OCI-M2 (cell line): ENCODE measurements around the gene MRTFA.
"Not testable (repeated sequence)": the region's sequence is repeated elsewhere in the genome, so short reads cannot be mapped to it uniquely, and the experiment has no call there.

ENCODE experiments used
- DNase-seq: peaks from one replicate; lab custom pipeline; 2025; ENCODE audit not compliant: unreplicated experiment; lab: John Stamatoyannopoulos, UW

The MRTFA gene

DNA sequence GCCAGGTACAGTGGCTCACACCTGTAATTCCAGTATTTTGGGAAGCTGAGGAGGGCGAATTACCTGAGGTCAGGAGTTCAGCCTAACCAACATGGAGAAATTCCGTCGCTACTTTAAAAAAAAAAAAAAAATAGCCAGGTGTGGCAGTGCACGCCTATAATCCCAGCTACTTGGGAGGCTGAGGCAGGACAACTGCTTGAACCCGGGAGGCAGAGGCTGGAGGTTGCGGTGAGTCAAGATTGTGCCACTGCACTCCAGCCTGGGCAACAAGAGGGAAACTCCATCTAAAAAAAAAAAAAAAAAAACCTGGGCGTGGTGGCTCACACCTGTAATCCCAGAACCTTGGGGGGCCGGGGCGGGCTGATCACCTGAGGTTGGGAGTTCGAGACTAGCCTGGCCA lies 37.8 kb downstream of the MRTFA start:
- not testable (repeated sequence) for DNase-seq

DNA sequence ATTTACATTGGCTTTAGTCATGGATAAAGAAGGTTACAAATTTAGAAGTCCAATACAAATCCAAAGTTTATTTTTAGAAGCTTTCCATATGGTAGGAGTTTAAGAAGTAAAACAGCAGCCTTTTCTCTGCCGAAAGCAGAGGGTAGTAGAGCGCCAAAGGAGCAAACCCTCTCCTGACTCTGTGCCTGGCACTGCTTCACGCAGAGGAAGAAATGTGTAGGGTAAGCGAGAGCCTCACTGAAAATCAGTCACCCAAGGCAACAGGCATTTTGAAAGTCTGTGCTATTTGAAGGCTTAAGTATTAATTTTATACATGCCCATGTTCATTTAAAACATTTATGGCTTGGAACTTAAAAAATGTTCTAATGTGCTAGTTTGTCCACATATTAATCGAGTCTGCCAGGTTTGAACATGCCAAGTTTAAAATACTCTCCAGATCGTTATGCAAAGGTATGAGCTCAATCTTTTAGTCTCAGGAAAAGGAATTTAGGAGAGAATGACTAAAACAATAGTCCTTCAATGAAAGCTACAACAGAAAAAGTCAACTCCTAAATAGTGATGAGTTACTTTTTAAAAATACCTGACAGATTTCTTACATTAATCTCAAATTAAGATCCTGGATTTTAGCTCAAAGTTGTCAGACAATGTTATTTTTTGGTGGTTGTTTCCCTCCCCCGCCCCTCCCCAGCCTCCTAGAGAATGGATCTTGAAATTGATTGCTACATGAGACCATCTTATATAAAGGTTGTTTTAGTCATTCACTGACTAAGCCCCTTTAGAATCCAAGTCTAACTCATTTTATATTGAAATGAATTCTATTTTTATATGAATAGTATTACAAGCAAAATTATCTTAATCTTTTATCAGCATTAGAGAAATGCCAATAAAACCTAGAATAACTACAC lies 38.7 kb downstream of the MRTFA start:
- no peak for DNase-seq

DNA sequence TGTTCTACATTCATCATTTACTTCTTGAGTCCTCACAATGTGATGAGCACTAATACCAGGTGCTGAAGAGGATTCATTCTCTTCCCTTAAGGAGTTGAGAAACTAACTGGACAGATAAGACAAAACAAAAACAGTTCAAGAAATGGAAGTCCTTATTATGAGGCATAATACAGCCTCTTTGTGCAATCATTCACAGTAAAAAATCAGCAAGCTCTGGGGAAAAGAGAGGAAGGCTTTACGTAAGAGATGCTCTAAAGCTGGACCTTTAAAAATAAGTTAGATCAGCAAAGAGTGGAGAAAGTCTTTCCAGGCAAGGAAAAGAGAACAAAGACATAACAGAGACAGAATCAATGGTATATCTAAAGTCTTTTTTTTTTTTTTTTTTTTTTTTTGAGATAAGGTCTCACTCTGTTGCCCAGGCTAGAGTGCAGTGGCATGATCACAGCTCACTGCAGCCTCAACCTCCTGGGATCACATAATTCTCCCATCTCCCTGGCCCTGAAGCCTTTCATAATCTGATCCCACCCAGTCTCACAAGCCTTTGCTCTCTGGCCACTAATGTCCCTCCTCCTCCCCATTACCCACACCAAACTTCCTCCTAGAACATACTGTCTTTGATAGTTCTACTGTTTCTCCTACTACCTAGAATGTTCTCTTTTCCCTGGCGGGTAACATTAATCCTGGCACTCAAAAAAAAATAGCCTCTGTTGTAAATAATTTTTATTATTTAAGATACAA lies 40.9 kb downstream of the MRTFA start:
- no peak for DNase-seq

DNA sequence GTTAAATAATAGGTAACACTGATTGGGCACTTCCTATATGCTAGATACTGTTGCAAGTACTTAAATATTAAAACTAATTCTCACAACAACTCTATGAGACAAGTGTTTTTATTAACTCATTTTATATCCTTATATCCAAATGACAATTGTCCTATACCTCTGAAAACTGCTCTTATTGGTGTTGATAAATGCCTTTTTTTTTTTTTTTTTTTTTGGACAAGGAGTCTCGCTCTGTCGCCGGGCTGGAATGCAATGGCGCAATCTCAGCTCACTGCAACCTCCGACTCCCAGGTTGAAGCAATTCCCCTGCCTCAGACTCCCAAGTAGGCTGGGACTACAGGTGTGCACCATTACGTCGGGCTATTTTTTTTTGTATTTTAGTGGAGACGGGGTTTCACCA lies 41.6 kb downstream of the MRTFA start:
- no peak for DNase-seq

DNA sequence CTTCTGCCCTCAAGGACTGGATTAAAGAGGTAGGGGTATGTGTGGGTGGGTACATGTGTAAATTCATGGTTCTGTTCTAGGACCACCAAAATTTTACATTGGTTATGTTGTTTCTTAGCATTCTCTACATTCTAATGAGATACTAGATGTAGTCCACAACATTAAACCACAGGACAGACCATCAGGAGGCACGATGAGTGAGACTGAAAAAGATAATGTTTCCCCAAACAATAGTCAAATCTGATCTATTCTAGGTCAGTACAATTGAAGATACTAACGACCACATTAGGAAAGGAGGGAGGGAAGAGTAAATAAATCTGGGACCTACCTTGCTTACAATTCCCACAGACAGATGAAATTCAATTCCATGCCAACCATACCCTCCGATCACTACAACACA lies 42.2 kb downstream of the MRTFA start:
- no peak for DNase-seq

DNA sequence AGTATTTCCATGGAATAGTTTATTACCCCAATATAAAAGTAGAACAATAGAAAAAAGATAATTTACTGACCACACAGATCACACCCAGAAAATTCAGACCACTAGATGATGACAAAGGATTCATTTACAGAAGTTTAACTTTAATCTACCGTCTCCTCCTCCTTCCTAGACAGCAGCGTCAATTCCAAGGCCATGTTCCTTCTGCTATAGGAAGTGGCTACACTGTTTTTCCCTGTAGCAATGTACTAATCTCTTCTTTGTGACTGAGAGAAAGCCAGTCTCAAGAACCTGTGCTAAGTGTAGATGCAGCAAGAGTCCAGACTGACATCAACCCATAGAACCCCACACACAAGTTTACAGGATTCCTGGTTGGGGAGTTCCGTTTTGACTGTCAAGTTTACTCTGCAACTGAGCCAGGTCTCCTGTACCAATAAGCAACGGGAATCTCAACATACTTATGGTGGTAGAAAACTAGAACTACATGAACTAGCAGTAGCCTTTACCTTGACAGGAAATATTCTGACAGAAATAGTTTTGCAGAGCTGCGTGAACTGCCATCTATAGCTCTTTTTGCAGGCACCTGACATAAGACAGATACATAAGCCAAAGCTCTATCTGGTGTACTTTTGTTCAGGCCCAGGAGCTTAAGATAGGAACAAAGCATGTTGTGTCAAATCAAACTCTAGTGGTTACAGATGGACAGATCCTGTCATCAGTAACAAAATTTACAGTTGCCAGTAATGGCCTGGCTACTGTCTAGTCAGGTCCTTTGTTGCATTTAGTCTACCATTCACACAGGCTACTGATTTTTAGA lies 42.9 kb downstream of the MRTFA start:
- DNase-seq, result no peak

DNA sequence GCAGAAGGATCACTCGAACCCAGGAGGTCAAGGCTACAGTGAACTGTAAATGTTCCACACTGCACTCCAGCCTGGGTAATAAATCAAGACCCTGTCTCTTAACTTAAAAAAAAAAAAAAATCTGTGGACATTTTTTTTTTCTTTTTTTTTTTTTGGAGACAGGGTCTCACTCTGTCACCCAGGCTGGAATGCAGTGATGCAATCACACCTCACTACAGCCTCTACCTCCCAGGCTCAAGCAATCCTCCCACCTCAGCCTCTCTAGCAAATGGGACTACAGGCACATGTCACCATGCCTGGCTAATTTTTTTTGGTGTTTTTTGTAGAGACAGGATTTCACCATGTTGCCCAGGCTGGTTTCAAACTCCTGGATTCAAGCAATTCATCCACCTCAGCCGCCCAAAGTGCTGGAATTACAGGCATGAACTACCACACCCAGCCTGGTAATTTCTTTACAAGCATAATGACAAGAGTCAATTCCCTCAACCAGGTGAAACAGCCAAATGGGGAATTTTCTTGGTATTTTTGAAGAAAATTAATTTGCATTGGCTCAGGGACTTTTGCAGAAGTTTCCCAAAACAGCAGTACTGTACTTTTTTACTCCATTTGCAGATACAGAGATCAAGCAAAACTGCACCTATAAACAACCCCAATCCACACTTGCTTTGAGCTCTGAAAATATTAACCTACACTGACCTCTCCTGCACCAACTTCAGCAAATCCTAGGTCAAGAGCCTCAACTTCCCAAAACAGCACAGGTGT lies 44.0 kb downstream of the MRTFA start:
- no peak for DNase-seq

DNA sequence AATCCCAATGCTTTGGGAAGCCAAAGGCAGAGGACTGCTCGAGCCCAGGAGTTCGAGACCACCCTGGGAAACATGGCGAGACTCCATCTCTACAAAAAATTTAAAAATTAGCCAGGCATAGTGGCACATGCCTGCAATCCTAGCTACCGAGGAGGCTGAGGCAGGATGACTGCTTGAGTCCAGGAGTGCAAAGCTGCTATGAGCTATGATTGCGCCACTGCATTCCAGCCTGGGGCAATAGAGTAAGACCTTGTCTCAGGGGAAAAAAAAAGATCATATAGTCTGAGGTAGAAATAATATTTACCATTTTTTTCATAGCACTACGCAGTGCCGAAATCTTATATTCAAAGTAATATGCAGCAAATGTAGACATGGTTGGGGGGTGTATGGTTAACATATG lies 47.8 kb downstream of the MRTFA start:
- DNase-seq, result no peak

DNA sequence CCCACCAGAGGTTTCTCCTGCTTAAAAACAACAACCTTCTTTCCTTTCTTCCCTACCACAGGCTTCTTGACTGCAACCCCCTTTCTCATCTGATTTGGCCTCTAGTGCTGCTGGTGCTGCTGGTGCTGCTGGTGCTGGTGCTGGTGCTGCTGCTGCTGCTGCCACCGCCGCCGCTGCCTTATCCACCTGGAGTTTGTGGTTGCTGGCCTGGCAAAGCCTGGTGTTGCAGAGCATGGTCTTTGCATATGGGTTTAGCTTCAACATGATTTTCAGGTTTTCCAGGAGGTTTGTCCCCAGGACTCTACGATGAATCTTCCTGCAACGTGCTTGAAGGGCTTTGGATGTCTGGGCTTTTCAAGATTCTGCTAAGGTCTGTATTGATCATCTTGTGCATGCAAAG lies 49.7 kb downstream of the MRTFA start:
- no peak for DNase-seq

DNA sequence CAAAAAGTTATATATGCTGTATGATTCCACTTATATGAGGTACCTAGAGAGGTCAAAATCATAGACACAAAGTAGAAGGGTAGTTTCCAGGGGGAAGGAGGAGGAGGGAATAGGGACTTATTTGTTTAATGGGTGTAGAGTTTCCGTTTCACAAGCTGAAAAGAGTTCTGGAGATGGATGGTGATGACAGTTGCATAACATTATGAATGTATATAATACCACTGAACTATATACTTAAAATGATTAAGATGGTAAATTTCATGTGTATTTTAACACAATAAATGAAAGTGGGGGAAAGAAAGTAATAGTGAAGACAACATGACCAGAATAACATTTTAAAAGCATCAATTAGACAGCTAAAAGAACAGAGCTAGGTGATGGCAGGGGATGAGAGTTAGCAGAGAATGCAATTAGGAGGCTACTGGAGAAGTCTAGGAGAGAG lies 51.2 kb downstream of the MRTFA start:
- no peak for DNase-seq

DNA sequence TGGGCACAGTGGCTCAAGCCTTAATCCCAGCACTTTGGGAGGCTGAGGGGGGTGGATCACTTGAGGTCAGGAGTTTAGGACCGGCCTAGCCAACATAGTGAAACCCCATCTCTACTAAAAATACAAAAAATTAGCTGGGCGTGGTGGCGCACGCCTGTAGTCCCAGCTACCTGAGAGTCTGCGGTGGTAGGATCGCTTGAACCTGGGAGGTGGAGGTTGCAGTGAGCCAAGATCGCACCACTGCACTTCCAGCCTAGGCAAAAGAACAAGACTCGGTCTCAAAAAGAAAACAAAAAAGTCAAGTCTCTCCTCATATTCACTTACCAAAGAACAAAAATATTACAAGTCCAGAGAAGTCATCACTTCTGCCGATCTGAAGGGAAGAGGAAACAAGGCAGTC lies 51.8 kb downstream of the MRTFA start:
- DNase-seq, result not testable (repeated sequence)

DNA sequence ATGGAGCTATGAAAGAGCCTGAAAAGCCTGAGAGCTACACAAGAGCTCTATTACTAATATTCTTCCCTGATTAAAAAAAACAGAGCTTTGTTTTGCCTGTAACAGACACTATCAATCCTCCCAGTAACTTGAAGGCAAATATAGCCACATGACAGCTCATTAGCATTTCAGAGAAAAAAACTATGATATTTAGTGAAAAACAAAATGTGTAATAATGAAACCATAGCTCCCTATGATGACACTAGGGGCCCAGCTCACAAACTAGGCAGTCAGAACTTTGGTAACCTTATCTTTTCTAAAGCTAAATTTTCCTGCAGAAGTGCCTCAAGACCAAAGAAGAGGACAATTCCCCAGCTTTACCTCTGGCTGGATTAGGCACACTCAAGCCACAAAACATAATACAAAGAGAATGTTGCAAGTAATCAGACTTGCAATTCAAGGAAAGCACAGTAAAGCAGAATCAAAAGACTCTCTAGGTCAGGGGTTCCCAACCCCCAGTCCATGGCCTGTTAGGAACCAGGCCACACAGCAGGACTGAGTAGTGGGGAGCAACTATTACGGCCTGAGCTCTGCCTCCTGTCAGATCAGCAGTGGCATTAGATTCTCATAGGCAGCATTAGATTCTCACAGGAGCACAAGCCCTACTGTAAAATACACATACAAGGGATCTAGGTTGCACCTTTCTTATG lies 53.3 kb downstream of the MRTFA start:
- DNase-seq, result no peak

DNA sequence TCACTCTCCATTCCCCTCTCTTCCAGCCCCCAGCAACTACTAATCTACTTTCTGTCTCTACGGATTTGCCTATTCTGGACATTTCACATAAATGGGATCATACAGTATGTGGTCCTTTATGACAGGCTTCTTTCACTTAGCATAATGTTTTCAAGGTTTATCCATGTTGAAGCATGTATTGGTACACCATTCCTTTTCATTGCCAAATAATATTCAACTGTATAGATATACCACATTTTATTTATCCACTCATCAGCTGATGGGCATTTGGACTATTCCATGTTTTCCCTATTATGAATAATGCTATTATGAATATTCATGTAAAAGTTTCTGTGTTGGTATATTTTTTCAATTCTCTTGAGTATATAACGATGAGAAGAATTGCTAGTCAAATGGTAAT lies 54.5 kb downstream of the MRTFA start:
- no peak for DNase-seq

DNA sequence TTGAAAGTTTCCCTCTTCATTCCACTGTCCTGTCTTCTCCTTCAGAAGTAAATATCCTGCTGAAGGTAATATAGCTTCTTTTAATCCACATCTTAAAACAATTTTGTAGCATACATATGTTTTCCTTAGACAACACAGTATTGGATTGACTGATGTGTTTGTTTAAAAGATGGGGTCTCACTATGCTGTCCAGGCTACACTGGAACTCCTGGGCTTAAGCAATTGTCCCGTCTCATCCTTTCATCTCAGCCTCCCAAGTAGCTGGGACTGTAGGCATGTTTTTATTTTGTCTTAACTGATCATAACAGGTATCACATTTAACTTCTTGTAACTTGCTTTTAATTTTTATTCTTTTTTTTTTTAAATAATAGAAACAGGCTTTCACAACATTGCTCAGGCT lies 55.9 kb downstream of the MRTFA start:
- DNase-seq, result no peak

DNA sequence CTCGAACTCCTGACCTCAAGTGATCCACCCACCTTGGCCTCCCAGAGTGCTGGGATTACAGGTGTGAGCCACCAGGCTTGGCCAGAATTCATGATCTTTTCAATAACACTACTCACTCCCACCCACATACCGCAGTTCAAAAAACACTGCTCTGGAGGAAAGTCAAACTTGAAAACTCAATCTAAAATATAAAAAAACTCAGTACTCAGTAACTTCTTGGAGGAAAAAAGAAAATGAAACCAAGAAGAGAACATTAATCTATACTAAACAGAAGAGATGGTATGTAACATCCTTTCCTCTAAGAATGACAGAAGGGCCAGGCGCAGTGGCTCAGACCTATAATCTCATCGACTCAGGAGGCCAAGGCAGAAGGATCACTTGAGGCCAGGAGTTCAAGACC lies 58.3 kb downstream of the MRTFA start:
- no peak for DNase-seq

DNA sequence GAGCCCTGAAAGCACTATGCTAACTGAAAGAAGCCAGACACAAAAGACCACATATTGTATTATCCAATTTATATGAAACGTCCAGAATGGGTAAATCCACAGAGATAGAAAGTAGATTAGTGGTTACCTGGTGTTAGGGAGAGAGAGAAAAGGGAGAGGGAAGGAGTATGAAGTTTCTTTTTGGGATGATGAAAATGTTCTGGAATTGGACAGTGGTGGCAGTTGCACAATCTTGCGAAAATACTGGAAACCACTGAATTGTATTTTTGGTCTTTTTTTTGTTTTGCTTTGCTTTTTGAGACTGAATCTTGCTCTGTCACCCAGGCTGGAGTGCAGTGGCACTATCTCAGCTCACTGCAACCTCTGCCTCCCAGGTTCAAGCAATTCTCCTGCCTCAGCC lies 63.5 kb downstream of the MRTFA start:
- no peak for DNase-seq

DNA sequence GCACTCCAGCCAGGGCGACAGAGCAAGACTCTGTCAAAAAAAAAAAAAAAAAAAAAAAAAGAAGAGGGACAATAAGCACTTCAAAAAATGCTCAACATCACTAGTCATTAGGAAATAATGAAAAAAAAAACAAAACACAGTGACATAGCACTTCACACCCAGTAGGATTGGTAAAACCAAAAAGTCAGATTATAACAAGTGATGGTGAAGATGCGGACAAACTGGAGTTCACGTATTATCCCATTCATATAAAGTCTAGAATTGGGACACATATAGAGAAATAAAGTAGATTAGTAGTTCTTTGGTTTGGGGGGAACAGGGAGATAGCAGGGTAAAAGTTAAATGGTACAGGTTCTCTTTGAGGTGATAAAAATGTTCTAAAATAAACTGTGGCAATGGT lies 64.6 kb downstream of the MRTFA start:
- no peak for DNase-seq

DNA sequence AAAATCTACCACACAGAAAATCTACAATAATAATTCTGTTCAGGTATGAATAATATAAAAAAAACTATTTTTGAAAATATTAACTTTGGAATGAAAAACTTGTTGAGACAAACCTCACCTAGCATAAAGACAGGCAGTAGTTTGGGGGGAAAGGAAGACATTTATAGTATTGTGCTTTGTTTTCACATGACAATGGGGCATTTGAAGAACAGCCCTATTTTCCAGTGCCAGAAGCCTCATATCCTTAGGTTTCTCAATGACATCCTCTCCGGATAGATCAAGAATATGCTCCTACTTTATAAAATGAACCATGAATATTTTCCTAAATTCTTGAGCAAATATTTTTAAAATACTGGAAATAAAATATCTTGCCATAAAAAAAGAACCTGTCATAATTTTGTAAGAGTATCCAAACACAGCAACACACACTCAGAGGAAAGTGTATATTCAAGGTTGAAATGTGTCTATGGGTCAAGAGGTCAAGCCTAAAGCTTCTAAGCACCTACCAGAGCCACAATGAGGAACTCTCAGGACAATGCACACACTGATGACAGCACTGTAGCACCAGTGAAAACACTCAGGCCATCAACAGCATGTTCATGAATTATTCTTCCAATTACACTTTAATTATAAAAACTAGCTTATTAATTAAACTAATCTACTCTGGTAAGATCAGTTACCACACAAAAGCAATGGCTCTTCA lies 68.7 kb downstream of the MRTFA start:
- no peak for DNase-seq

DNA sequence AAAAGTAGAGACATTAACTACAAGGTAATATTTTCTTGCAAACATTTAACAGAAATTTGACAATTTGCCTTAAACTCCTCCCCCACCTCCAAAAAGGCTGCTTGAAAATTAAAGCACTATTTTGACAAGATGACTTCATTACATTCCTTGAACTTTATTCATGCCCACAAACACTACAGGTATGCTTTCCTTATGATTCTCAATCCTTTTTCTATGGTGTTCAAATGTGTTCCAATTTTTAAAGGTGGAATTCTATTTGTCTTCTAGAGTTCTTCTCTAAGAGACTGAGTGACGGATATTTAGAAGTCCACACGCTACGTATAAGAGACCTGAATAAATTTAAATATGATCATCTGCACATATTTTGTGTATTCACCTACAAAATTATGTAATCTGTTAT lies 69.4 kb downstream of the MRTFA start:
- DNase-seq, result no peak
